GM18951 (cell line): ENCODE data around the gene VAMP7.
"Not testable (repeated sequence)": the region's sequence is repeated elsewhere in the genome, so short reads cannot be mapped to it uniquely, and the experiment has no call there.

Source experiments
- POLR2A ChIP-seq: IDR thresholded peaks from 4 replicates; pipeline ENCODE4 v1.6.1; 2011; ENCODE audit warnings: mild to moderate bottlenecking; ENCODE audit not compliant: insufficient read length, insufficient read depth; ENCODE audit errors: extremely low read depth
- in situ Hi-C: fragments of 300-500 bp; cut with MboI; formaldehyde crosslinking; loops from one replicate; pipeline ENCODE4 v1.12.0; 2022; ENCODE audit warnings: low sequenced_read_pairs, mixed read lengths, inconsistent platforms; ENCODE audit not compliant: unreplicated experiment

VAMP7 gene

DNA sequence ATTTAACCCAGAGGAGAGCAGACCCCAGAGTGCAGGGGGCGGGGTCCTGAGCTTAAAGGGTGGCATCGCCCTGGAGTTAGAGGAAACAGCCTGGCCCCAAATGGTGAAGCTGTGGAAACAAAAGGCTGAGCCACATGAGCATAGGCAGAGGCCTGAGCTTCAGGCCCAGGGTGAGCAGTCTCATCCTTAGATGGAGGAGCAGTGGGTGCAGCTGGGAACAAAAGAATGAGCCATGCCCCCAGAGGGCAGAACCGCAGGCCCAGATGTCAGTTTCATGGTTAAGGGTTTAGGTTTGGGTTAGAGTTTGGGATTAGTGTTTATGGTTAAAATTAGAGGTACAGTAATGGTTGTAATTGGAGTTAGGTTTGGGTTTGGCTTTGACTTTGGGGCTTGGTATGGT, 71.9 kb downstream of the VAMP7 start:
- in situ Hi-C loops, result no loop called here
- TF ChIP-seq POLR2A, result no peak

DNA sequence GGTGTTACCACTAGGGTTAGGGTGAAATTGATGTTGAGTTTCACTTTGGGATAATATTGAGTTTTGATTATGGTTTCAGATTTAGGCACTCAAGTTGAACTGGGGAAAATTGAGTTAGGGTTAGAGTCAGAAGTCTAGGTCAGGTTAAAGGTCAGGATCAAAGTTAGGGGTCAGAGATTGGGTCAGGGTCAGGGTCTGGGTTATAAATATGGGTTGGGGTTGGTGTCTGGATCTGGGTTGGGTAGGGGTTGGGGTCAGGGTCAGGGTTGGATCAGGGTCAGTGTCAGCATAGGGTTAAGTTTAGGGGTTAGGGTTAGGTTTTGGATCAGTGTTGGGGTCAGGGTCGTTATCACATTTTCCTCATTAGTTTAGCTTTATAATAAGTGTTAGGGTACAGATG, 73.6 kb downstream of the VAMP7 start:
- TF ChIP-seq POLR2A, result no peak
- in situ Hi-C loops, result no loop called here

DNA sequence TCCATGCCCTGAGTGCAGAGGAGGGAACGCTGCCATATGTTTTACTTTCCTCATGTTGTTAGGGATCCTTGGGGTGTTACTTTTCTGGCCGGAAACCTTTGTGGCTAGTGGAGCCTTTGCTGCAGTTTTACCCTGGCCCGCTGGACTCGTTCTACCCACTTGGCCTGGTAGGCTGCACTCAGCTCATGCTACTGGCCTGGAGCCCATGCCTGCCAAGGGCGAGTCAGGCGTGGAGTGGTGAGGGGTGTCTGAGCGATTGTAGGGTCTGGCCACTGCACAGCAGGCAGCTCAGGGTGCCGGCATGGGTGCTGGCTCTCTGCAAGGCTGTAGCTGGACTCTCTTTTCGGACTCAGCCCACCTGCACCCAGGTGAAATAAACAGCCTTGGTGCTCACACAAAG, 75.0 kb downstream of the VAMP7 start:
- in situ Hi-C loops, result no loop called here
- no peak for TF ChIP-seq POLR2A

GRCh38 chrX:155956649-155957048, 75.5 kb downstream of the VAMP7 start:
- in situ Hi-C loops, result no loop called here
- TF ChIP-seq POLR2A, result no peak

DNA sequence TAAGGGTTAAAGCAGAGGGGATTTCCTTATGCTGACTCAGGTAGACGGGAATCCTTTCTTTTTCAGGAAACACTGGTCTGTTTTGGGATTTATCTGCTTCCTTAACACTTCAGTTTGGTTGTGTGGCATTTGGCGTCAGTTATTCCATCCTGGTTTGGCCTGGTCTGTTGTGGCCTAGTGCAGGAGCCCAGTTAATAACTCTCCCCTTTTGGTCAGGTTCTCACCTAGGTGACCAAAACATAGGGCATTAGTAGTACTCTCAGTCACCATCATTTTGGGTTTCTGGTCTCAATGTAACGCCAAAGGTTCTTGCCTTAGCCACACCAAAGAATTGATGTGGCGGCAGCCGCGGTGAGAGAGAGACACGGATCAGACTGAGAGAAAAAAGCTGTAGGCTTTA, 76.7 kb downstream of the VAMP7 start:
- in situ Hi-C loops, result no loop called here

GRCh38 chrX:155959018-155959587, 78.0 kb downstream of the VAMP7 start:
- in situ Hi-C loops, result no loop called here
- TF ChIP-seq POLR2A, result no peak

More for the DNA sequence above, 76.7 kb downstream of the VAMP7 start:
- TF ChIP-seq POLR2A, result no peak

GRCh38 chrX:155962906-155963305, 81.8 kb downstream of the VAMP7 start:
- TF ChIP-seq POLR2A, result no peak
- in situ Hi-C loops, result no loop called here

DNA sequence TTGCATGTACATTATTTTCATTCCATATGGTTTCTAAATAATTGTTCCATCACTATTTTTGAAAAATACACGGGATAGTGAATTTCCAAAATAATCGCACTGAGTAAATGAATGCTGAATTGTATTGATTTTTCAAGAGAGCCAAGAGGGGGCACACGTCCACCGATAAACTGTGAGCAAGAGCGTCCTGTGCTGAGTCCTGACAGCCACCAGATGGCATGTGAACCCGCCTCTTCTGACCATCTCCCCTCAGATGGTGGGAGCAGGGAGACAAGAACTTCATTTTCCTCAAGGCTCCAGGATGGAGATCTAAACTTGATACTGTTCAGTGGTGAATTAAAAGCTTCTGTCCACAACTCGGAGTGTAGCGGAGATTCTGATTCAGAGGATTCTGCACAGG, 85.7 kb downstream of the VAMP7 start:
- in situ Hi-C loops, result no loop called here
- TF ChIP-seq POLR2A, result no peak

GRCh38 chrX:155967653-155968325, 86.6 kb downstream of the VAMP7 start:
- TF ChIP-seq POLR2A, result no peak
- in situ Hi-C loops, result no loop called here

GRCh38 chrX:155968326-155968661, 87.1 kb downstream of the VAMP7 start:
- no peak for TF ChIP-seq POLR2A

GRCh38 chrX:155968791-155969190, 87.6 kb downstream of the VAMP7 start:
- no peak for TF ChIP-seq POLR2A
- in situ Hi-C loops, result no loop called here

More at GRCh38 chrX:155968326-155968661, 87.1 kb downstream of the VAMP7 start:
- in situ Hi-C loops, result no loop called here

DNA sequence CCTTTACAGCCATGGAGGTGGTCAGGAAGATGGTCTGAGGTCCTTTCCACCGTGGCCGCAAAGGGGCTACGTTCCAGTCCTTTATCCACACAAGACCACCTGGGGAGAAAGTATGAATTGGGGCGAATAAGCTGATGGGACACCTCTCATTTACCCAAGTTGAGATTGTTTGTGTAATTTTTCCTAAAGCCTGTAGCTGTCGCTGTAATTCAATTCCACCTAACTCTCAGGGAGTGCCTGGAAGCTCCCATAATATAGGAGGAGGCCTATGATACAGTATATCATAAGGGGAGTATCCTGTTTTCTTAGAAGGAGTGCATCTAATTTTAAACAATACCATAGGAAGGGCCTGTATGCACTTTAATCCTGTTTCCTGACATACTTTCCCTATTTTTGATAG, 90.5 kb downstream of the VAMP7 start:
- in situ Hi-C loops, result not testable (repeated sequence)

DNA sequence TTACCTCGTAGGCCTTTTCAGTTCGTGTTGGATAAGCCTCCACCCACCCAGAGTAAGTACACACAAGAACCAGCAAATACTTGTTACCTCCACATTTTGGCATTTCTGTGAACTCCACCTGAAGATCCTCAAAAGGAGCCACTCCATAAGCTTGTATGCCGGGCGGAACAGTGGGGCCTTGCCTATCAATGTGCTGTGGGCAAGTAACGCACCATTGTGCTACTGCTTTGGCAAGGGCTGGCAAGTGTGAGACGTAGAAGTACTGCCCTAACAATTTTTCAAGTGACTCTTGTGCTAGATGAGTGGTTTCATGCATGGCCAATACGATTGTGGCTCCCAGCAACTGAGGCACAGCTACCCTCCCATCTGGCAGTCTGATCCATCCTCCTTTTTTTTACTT, 91.1 kb downstream of the VAMP7 start:
- in situ Hi-C loops, result not testable (repeated sequence)

GRCh38 chrX:155983326-155983725, 102.2 kb downstream of the VAMP7 start:
- TF ChIP-seq POLR2A, result no peak
- in situ Hi-C loops, result no loop called here

- no peak for TF ChIP-seq POLR2A
Measured at GRCh38 chrX:155985208-155985607, 104.1 kb downstream of the VAMP7 start.

GRCh38 chrX:155986995-155987394, 105.8 kb downstream of the VAMP7 start:
- in situ Hi-C loops, result not testable (repeated sequence)

More at GRCh38 chrX:155985208-155985607, 104.1 kb downstream of the VAMP7 start:
- in situ Hi-C loops, result no loop called here
